ENCODE results near the gene CILP. TPM values are rescaled to one million over a fixed set of nuclear protein-coding genes. Genes with fewer than 3 reads are reported as not detected.
A peak's percentile ranks its signal among the peaks of the same experiment; 100 is the strongest.

Gene CILP
- total and polyA plus RNA-seq, 2 donors: 49.3 to 72.2 TPM

- 86% methylated on average over 4 of the region's 4 CpGs for WGBS
- no peak overlapping the region for H3K27ac ChIP-seq (ENCODE audit: low read depth)
Measured at GRCh38 chr15:65214010-65214409, 2.7 kb upstream of the CILP start.

GRCh38 chr15:65213241-65213640 is 2.0 kb upstream of the CILP start:
- Histone ChIP-seq H3K4me3 (ENCODE audit: low read depth, low read length) (no peak overlapping the region), H3K27ac (ENCODE audit: low read depth) (no peak overlapping the region), H3K4me1 (ENCODE audit: insufficient read depth) (no peaks in the 10 kb centered on the region), H3K36me3 (ENCODE audit: insufficient read depth) (no peaks in the 10 kb centered on the region)
- WGBS: 58% methylated on average over 2 of the region's 2 CpGs
- no peak for DNase-seq (ENCODE audit: extremely low spot score)

More at GRCh38 chr15:65214010-65214409, 2.7 kb upstream of the CILP start:
- DNase-seq (ENCODE audit: extremely low spot score): no peak
- Histone ChIP-seq H3K36me3 (ENCODE audit: insufficient read depth) (no peaks in the 10 kb centered on the region), H3K4me3 (ENCODE audit: low read depth, low read length) (no peak overlapping the region), H3K4me1 (ENCODE audit: insufficient read depth) (no peaks in the 10 kb centered on the region)

- DNase-seq (ENCODE audit: extremely low spot score): no peak
- WGBS: 70% methylated on average over 5 of the region's 5 CpGs
- H3K4me1 ChIP-seq (ENCODE audit: insufficient read depth): no peaks in the 10 kb centered on the region
Measured at GRCh38 chr15:65212097-65212496, 824 bp upstream of the CILP start.

GRCh38 chr15:65211482-65211982 is 259 bp upstream of the CILP start:
- no peak overlapping the region for H3K27ac ChIP-seq (ENCODE audit: low read depth)
- H3K4me3 ChIP-seq (ENCODE audit: low read depth, low read length): no peak overlapping the region
- peak; percentile 35 for DNase-seq (ENCODE audit: extremely low spot score)
- no peaks in the 10 kb centered on the region for H3K36me3 ChIP-seq (ENCODE audit: insufficient read depth)
- WGBS: 31% methylated on average over 6 of the region's 6 CpGs
- H3K4me1 ChIP-seq (ENCODE audit: insufficient read depth): no peaks in the 10 kb centered on the region

More at GRCh38 chr15:65212097-65212496, 824 bp upstream of the CILP start:
- no peaks in the 10 kb centered on the region for H3K36me3 ChIP-seq (ENCODE audit: insufficient read depth)
- H3K4me3 ChIP-seq (ENCODE audit: low read depth, low read length): no peak overlapping the region
- H3K27ac ChIP-seq (ENCODE audit: low read depth): no peak overlapping the region

DNA sequence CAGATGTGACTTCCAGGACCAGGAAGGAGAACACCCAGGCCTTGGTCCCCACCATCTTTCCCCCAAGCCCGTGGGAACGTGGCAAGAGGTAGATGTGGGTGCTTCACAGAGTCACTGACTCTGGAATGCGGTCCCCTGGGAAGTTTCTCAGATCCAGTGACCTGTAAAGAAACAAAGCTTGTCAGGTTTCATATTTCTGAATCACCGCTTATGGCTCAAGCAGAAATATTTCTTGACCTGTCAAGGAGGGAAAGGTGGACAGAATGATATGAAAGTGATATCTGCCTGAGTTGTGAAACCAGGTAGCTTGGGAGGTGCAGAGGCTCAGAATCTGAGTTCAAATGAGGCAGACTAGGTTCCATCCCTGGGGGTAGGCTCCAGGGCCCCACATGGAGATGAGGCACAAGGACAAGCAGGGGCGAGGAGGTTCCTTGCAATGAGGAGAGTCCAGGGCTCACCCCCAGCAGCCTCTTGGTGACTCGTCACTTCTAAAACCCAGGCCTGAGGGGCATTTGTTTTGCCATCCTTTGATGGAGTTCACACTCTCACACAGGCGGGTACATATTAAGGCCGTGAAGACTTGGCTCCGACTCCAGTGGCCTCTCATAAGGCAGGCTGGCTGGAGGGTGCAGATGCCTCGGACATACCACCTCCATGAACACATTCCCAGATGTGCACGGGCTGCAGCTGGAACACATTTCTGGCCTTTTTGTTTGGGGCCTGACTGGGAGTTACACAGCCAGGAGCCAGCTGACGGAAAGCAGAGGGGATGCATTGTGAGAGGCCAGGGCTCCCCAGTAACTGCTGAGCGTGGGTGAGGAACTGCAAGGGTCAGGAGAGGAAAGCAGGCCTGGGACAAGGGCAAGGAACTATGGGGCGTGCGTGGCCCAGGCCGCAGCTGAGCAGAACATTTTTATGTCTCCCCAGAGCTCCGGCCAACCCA is 1.3 kb downstream of the CILP start:
- no peaks in the 10 kb centered on the region for H3K4me1 ChIP-seq (ENCODE audit: insufficient read depth)
- H3K36me3 ChIP-seq (ENCODE audit: insufficient read depth): no peaks in the 10 kb centered on the region
- H3K27ac ChIP-seq (ENCODE audit: low read depth): no peak overlapping the region
- 74% methylated on average over 17 of the region's 17 CpGs for WGBS
- no peak overlapping the region for H3K4me3 ChIP-seq (ENCODE audit: low read depth, low read length)
- DNase-seq (ENCODE audit: extremely low spot score): no peak

DNA sequence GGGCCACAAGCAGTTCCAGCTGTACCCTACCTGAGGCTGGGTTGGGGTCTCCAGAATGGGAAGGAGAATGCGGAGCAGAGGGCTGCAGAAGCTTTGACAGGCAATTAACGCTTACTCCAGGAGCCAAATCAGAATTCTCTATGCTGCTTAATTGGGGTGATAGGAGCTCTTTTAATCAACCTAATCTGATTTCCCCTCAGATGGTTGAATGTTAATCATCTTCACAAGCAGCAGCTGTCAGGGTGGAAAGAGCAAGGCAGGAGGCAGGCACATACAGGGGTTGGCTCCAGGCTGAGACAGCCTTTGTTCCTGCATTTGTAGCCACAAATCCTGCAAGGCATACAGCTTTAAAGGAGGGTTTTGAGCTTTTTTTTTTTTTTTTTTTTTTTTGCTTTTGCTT is 2.6 kb downstream of the CILP start:
- Histone ChIP-seq H3K27ac (ENCODE audit: low read depth) (no peak overlapping the region), H3K4me3 (ENCODE audit: low read depth, low read length) (no peak overlapping the region), H3K4me1 (ENCODE audit: insufficient read depth) (no peaks in the 10 kb centered on the region), H3K36me3 (ENCODE audit: insufficient read depth) (no peaks in the 10 kb centered on the region)
- 93% methylated on average over 2 of the region's 2 CpGs for WGBS
- DNase-seq (ENCODE audit: extremely low spot score): no peak

GRCh38 chr15:65207280-65207840 is 3.9 kb downstream of the CILP start:
- Histone ChIP-seq H3K4me3 (ENCODE audit: low read depth, low read length) (no peak overlapping the region), H3K27ac (ENCODE audit: low read depth) (no peak overlapping the region), H3K36me3 (ENCODE audit: insufficient read depth) (no peaks in the 10 kb centered on the region), H3K4me1 (ENCODE audit: insufficient read depth) (no peaks in the 10 kb centered on the region)
- no peak for DNase-seq (ENCODE audit: extremely low spot score)
- 47% methylated on average over 6 of the region's 6 CpGs for WGBS

GRCh38 chr15:65206750-65207149 is 4.5 kb downstream of the CILP start:
- no peak overlapping the region for H3K4me3 ChIP-seq (ENCODE audit: low read depth, low read length)
- no peaks in the 10 kb centered on the region for H3K4me1 ChIP-seq (ENCODE audit: insufficient read depth)
- no peak overlapping the region for H3K27ac ChIP-seq (ENCODE audit: low read depth)
- 95% methylated on average over 20 of the region's 20 CpGs for WGBS
- no peaks in the 10 kb centered on the region for H3K36me3 ChIP-seq (ENCODE audit: insufficient read depth)
- DNase-seq (ENCODE audit: extremely low spot score): no peak

DNA sequence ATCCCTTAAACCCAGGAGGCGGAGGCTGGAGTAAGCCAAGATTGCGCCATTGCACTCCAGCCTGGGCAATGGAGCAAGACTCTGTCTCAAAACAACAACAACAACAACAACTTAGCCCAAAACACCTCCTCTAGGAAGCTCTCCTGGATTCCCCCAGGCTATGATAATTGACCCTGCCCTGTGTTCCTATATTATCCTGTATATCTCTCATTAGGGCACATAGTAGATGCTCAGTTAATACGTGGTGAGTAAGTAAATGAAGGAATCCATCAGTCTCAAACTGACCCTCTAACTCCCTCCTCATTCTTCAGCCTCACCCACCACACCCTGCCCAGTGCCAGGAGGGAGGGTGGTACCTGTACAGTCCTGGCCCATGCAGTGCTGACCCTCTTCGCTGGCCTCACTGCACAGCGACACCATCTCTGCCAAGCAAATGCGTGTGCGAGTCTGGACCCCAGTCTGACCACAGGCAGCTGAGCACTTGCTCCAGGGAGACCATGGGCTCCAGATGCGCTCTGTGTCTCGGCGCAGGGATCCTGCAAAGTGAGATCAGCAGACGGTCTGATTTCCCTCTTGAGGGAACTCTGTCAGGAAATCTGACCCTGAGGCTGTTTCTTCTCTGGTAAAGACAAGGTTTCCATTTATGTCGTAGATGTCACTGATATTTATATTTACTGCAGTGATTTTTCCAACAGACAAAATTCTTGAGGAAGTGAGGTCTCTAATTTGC is 6.2 kb downstream of the CILP start:
- Histone ChIP-seq H3K4me1 (ENCODE audit: insufficient read depth) (no peaks in the 10 kb centered on the region), H3K4me3 (ENCODE audit: low read depth, low read length) (no peak overlapping the region), H3K36me3 (ENCODE audit: insufficient read depth) (no peaks in the 10 kb centered on the region), H3K27ac (ENCODE audit: low read depth) (no peak overlapping the region)
- WGBS: 92% methylated on average over 12 of the region's 12 CpGs
- DNase-seq (ENCODE audit: extremely low spot score): no peak

DNA sequence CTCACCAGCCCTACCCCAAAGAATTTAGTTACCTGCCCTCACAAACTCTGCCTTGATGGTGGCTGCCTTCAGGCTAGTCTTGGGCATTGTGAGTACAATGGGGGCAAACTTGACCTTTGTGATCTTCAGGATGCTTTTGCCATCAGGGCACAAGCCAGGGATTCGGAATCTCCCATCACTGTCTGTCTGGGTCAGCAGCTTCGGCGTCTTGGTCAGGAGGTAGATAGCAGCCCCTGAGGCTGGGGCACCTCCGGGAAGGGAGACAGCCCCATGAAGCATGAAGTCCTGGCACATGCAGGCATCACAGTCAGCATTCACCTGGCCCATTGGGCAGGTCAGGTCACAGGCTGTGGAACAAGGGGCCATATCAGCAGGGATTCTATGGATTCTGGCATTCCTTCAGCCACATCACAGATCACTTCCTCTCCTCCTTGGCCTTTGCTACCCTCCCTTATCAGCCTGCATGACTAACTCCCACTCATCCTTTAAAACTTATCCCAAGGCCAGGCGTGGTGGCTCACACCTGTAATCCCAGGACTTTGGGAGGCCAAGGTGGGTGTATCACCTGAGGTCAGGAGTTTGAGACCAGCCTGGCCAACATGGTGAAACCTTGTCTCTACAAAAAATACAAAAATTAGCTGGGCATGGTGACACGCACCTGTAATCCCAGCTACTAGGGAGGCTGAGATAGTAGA is 6.9 kb downstream of the CILP start:
- no peaks in the 10 kb centered on the region for H3K36me3 ChIP-seq (ENCODE audit: insufficient read depth)
- 90% methylated on average over 6 of the region's 6 CpGs for WGBS

DNA sequence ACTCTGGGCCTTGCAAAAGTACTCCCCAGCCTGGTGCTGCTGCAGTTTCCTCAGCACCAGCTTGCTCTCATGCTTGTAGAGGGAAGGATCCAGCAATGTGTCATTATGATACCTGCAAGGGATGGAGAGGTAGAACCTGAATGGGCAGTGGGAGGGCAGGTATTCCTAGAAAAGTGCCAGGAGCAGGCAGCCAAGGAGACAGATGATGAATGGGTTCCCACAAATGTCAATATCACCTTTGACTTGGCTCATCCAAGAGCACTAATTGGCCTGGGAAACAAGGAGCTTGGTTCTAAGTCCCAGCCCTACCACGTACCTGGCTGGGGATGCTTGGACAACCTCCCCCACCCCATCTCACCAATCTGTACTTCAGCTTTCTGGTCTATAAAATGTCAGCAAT is 9.4 kb downstream of the CILP start:
- no peak for DNase-seq (ENCODE audit: extremely low spot score)
- WGBS: 83% methylated on average over 1 of the region's 1 CpG
- H3K36me3 ChIP-seq (ENCODE audit: insufficient read depth): no peaks in the 10 kb centered on the region
- H3K4me1 ChIP-seq (ENCODE audit: insufficient read depth): no peaks in the 10 kb centered on the region
- H3K4me3 ChIP-seq (ENCODE audit: low read depth, low read length): no peak overlapping the region
- H3K27ac ChIP-seq (ENCODE audit: low read depth): no peak overlapping the region

More for the DNA sequence above, 6.9 kb downstream of the CILP start:
- Histone ChIP-seq H3K4me1 (ENCODE audit: insufficient read depth) (no peaks in the 10 kb centered on the region), H3K4me3 (ENCODE audit: low read depth, low read length) (no peak overlapping the region), H3K27ac (ENCODE audit: low read depth) (no peak overlapping the region)
- no peak for DNase-seq (ENCODE audit: extremely low spot score)

GRCh38 chr15:65198571-65198970 is 12.7 kb downstream of the CILP start:
- no peaks in the 10 kb centered on the region for H3K4me1 ChIP-seq (ENCODE audit: insufficient read depth)
- H3K36me3 ChIP-seq (ENCODE audit: insufficient read depth): no peaks in the 10 kb centered on the region
- no peak overlapping the region for H3K27ac ChIP-seq (ENCODE audit: low read depth)
- no peak for DNase-seq (ENCODE audit: extremely low spot score)
- WGBS: 97% methylated on average over 12 of the region's 12 CpGs
- no peak overlapping the region for H3K4me3 ChIP-seq (ENCODE audit: low read depth, low read length)

DNA sequence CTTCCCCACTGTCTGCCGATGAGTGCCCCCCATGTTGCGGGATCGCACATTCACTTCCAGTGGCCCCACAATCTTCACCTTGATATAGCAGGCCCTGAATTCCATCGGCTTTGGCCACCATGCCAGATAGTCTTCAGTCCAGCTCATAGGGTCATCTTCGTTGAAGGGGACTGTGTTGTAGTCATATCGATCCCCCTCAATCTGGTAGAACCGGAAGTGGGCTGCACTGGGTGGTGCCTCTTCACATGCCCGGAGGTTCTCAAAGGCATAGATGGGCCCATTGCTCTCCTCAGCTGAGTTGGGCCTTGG is 14.0 kb downstream of the CILP start:
- DNase-seq (ENCODE audit: extremely low spot score): no peak
- Histone ChIP-seq H3K36me3 (ENCODE audit: insufficient read depth) (no peaks in the 10 kb centered on the region), H3K27ac (ENCODE audit: low read depth) (no peak overlapping the region), H3K4me1 (ENCODE audit: insufficient read depth) (no peaks in the 10 kb centered on the region), H3K4me3 (ENCODE audit: low read depth, low read length) (no peak overlapping the region)
- 96% methylated on average over 8 of the region's 8 CpGs for WGBS

Data from urinary bladder (tissue), 4 donors.